ENCODE results near the gene TEX11.
"Not testable (repeated sequence)": the region's sequence is repeated elsewhere in the genome, so short reads cannot be mapped to it uniquely, and the experiment has no call there.

The TEX11 gene

GRCh38 chrX:70605352-70605751, 303.2 kb downstream of the TEX11 start:
- DNase-seq (ENCODE audit: low read depth in 2 of 2): no peak

DNA sequence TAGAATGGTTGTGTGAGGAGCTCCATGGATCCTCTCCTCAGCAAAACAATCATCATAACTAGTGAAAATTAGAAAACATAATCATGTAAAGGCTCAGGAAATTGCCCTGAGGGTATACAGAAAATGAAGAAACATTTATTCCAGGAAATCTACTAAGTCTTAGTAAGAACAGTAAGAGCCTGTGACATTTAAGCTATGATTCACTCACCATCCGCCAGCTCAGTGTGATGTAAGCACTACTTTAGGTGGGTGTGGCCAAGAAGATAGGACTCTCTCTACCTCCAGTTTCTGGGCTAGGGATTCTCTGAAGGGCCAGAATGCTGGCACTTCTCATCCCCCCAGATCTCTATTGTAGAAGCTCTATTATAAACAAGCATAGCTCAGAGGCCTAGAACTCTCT, 316.4 kb downstream of the TEX11 start:
- DNase-seq (ENCODE audit: low read depth in 2 of 2): no peak

- DNase-seq (ENCODE audit: low read depth in 2 of 2): not testable (repeated sequence)
Measured at GRCh38 chrX:70587158-70587557, 321.4 kb downstream of the TEX11 start.

- no peak for DNase-seq (ENCODE audit: low read depth in 2 of 2)
Measured at GRCh38 chrX:70577442-70577841, 331.1 kb downstream of the TEX11 start.

GRCh38 chrX:70569922-70570576, 338.5 kb downstream of the TEX11 start:
- not testable (repeated sequence) for DNase-seq (ENCODE audit: low read depth in 2 of 2)

DNA sequence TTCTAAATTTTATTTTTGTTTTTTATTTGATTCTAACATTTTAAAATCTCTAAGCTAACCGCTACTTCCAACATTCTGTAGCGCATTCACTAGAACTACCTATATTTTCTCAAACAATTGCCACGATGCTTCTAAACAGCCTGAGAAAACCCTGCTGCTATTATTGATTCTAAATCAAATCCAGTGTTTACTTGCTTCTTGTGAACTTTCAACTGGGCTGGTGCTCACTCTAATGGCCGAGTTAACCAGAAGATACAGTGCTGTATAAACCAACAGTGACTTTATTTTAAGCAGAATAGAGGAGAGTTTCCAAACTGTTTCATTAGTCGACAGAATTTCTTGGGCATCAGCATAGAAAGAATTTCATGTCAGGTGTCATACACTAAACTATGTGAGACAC, 353.6 kb downstream of the TEX11 start:
- no peak for DNase-seq (ENCODE audit: low read depth in 2 of 2)

DNA sequence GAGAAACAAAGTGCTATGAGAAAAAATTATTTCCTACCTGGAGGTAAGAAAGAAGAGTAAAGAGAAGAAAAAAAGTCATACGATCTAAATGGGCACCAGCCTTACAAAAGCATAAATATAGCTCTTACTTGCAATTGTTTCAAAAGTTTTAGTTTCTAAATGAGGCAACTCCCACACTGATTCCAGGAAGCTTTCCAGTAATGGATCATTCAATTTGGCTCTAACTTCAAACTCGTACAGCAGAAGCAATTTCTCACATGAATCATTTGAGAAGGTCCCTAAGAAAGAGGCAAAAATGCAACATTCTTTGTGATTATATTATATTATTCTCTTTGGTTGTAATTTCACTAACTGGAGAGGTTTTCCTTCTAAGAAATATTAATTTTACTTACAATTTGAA, 354.0 kb downstream of the TEX11 start:
- no peak for DNase-seq (ENCODE audit: low read depth in 2 of 2)

- no peak for DNase-seq (ENCODE audit: low read depth in 2 of 2)
Measured at GRCh38 chrX:70554081-70554480, 354.4 kb downstream of the TEX11 start.

DNA sequence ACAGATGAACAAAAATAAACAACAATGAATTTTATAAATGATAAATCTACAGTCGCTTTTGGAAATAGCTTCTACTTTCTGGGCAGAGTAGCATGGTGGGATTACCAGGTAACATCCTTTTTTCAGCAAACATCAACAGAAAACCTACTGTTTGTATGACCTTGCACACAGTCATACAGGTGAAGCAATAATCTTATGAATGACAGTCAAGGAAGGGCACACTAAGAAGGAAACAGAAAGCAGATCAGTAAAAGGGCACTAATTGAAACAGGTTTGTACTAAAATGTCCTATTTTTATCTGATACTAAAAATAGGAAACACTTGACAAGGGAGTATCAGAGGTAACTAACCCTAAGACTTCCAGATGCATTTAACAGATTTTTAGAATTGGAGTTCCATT, 355.0 kb downstream of the TEX11 start:
- no peak for DNase-seq (ENCODE audit: low read depth in 2 of 2)

- no peak for DNase-seq (ENCODE audit: low read depth in 2 of 2)
Measured at GRCh38 chrX:70552130-70552704, 356.3 kb downstream of the TEX11 start.

DNA sequence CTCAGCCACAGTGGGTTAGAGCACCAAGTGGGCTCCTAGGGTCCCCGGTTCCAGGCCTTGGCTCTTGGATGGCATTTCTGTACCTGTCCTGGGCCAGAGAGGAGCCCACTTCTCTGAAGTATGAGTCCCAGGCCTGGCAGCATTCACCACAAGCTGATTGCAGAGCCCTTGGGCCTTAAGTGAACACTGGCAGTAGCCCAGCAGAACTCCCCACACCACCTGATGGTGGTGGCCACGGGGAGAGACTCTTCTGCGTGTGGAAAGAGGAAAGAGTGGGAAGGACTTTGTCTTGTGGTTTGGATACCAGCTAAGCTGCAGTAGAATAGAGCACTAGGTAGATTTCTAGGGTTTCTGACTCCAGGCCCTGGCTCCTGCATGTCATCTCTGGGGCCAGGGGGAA, 359.1 kb downstream of the TEX11 start:
- no peak for DNase-seq (ENCODE audit: low read depth in 2 of 2)

DNA sequence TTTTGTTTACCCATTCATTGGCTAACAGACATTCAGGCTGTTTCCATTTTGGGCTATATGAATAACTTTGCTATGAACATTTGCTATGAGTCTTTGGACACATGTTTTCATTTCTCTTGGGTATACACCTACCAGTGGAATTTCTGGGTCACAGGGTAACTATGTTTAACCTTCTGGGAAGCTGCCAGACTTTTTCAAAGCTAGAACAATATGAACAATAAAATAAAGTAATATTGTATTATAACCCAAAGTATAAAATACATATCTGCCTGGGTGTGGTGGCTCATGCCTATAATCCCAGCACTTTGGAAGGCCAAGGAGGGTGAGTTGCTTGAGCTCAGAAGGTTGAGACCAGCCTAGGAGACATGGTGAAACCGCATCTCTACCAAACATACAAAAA, 373.3 kb downstream of the TEX11 start:
- DNase-seq (ENCODE audit: low read depth in 2 of 2): no peak

GRCh38 chrX:70527610-70528345, 380.7 kb downstream of the TEX11 start:
- DNase-seq (ENCODE audit: low read depth in 2 of 2): no peak

DNA sequence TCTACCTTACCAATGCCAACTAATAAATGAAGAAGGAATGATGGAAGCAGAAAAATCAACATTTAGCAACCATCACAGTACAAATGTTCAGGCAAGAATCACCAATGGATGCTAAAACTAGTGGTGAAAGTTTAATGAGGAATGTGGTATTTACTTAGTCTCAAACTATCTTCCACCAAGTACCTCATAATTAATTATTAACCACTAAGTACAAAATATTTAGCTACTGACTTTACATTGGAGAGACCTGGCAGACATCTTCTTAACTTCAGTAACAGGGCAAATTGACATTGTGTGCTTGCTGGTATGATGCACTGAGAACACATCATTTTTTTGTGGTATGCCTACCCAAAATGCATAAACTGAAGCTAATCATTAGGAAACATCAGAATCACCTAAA, 381.5 kb downstream of the TEX11 start:
- no peak for DNase-seq (ENCODE audit: low read depth in 2 of 2)

DNA sequence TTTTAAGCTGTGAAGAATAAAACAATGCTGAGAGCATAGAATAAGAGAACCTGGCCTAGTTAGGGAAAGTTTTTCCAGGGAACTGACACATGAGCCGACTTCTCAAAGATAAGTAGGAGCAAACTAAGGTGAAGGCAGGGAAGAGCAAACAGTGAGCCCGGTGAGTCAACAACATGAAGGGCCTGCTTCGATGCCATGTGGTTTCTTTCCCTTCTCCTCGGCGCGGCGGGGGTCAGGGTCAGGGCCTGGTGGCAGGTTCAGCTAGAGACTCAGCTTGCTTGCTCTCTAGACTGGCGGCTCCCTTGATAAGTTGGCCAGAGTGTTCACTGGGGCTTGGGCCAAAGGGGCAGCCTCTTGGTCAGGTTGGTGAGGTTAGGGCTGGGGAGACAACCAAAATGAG, 382.8 kb downstream of the TEX11 start:
- no peak for DNase-seq (ENCODE audit: low read depth in 2 of 2)

GRCh38 chrX:70515692-70516091, 392.8 kb downstream of the TEX11 start:
- DNase-seq (ENCODE audit: low read depth in 2 of 2): not testable (repeated sequence)

GRCh38 chrX:70515270-70515669, 393.2 kb downstream of the TEX11 start:
- not testable (repeated sequence) for DNase-seq (ENCODE audit: low read depth in 2 of 2)

- DNase-seq (ENCODE audit: low read depth in 2 of 2): no peak
Measured at GRCh38 chrX:70509078-70509477, 399.4 kb downstream of the TEX11 start.

- DNase-seq (ENCODE audit: low read depth in 2 of 2): no peak
Measured at GRCh38 chrX:70508296-70508911, 400.1 kb downstream of the TEX11 start.

DNA sequence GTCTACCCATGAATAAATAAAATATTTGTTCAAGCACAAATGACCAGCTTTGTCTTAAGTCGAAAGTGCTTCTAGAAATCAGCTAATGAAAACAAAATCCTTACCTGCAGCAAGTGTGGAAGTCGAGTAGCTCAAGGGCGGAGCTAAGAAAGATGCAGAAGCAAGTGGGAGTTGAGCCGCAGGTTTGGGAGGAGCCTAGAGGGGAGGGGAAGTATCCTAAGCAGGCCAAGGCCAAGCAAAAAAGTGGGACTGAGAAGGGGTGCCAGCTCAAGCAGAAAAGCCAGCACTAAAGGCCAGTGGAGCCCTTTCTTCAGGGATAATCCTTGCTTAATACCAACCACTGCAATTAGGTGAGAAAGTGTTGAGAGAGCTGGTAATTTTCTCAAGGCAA, 403.1 kb downstream of the TEX11 start:
- no peak for DNase-seq (ENCODE audit: low read depth in 2 of 2)

DNA sequence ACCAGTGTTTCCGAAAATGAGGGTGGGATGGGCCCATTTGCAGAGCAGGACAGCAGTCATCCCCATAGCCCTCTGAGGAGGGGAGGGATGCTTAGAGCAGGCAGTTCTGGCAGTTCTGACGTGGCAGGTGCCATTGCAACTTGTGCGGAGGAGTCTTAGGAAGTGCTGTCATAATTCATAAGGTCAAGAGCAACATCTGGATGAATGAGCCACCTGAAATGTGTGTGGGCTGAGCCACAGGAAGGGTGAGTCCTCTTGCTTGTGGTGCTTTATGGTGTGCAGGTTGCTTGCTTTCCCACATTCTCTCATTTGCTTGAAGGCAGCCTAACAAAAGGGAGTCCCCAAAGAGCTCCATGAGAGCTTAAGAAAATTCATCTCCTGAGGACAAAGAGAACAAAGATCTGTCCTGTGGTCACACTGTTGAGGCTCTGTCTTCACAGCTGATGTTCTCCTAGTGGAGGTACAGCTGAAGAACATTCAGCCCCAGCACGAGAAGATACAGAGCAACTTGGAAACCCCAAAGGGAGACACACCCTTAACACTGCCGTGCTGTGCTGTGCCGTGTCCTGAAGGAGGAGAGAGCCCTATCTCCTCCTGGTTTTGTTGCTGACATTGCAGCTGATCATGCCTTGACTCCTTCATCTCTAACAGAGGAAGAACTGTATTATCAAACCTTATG, 403.6 kb downstream of the TEX11 start:
- no peak for DNase-seq (ENCODE audit: low read depth in 2 of 2)

GRCh38 chrX:70500826-70501225, 407.7 kb downstream of the TEX11 start:
- DNase-seq (ENCODE audit: low read depth in 2 of 2): no peak

Data from stimulated activated CD8-positive, alpha-beta memory T cell treated with anti-CD3 and anti-CD28 coated beads, Interleukin-7, amount 100 ng/mL, for 4 hours (primary cell).